HEK293 (cell line): Measurements from ENCODE around the gene SCRT2.
A peak's percentile ranks its signal among the peaks of the same experiment; 100 is the strongest.

Experiments
- CTCF ChIA-PET: fragments of 350-600 bp; formaldehyde crosslinking; extraction: SDS; loops from one replicate; lab custom pipeline; 2021; ENCODE audit warnings: antibody characterized with exemption; lab: Yijun Ruan, JAX
- POLR2A ChIA-PET: fragments of 300-600 bp; formaldehyde crosslinking; extraction: SDS; loops from one replicate; lab custom pipeline; 2020; ENCODE audit warnings: antibody characterized with exemption, inconsistent platforms; lab: Yijun Ruan, JAX
- H3K27ac ChIP-seq: fragments of 200-500 bp; sonication (Bioruptor generic); 2 replicates; pipeline ENCODE4 v1.5.1; 2014; ENCODE audit warnings: low read depth, low read length, control low read depth, inconsistent platforms; ENCODE audit errors: extremely low read depth
- H3K36me3 ChIP-seq, 2 experiments: fragments of 200-500 bp in 1 of 2; sonication (Bioruptor generic) in 1 of 2; 1 replicate in 1 of 2; 2 replicates in 1 of 2; pipeline ENCODE4 v1.5.1; 2014 to 2017; ENCODE audit warnings: inconsistent platforms in 2 of 2, low read length in 2 of 2; ENCODE audit not compliant: control insufficient read depth in 2 of 2, insufficient read depth in 1 of 2
- H3K4me1 ChIP-seq: fragments of 200-500 bp; sonication (Bioruptor generic); 2 replicates; pipeline ENCODE4 v1.5.1; 2014; ENCODE audit warnings: mild to moderate bottlenecking, low read length, inconsistent platforms; ENCODE audit not compliant: control insufficient read depth, insufficient read depth
- H3K4me3 ChIP-seq: 2 replicates; pipeline ENCODE4 v1.5.1; 2011; ENCODE audit warnings: low read depth, mild to moderate bottlenecking, control low read depth, low read length, moderate library complexity
- H3K9me3 ChIP-seq: fragments of 200-500 bp; sonication (Bioruptor generic); 2 replicates; pipeline ENCODE4 v1.5.1; 2014; ENCODE audit warnings: low read depth, low read length, inconsistent platforms; ENCODE audit not compliant: control insufficient read depth, insufficient read depth
- MZF1 ChIP-seq: fragments of 450-650 bp; formaldehyde crosslinking; IDR thresholded peaks from 2 replicates; pipeline ENCODE4 v1.5.1; 2017; ENCODE audit warnings: missing biosample characterization, missing genetic modification characterization, borderline replicate concordance
- PBX3 ChIP-seq: sonication (generic); formaldehyde crosslinking; IDR thresholded peaks from 2 replicates; pipeline ENCODE4 v1.8.1; 2022; ENCODE audit warnings: mild to moderate bottlenecking, moderate library complexity, missing genetic modification reagents
- SALL2 ChIP-seq: fragments of 450-650 bp; formaldehyde crosslinking; IDR thresholded peaks from 2 replicates; pipeline ENCODE4 v1.5.0; 2017; ENCODE audit warnings: missing biosample characterization, mild to moderate bottlenecking, missing genetic modification characterization, borderline replicate concordance
- SP2 ChIP-seq: fragments of 450-650 bp; formaldehyde crosslinking; IDR thresholded peaks from 2 replicates; pipeline ENCODE4 v1.5.1; 2016; ENCODE audit warnings: missing biosample characterization, missing genetic modification characterization
- ZBTB26 ChIP-seq: fragments of 450-650 bp; formaldehyde crosslinking; optimal IDR thresholded peaks from 2 replicates; pipeline ENCODE3; 2016; ENCODE audit warnings: missing biosample characterization, mild to moderate bottlenecking, missing genetic modification characterization
- ZBTB8A ChIP-seq: fragments of 450-650 bp; formaldehyde crosslinking; IDR thresholded peaks from 2 replicates; pipeline ENCODE4 v1.5.1; 2016; ENCODE audit warnings: missing biosample characterization, missing genetic modification characterization
- ZNF148 ChIP-seq: fragments of 450-650 bp; formaldehyde crosslinking; IDR thresholded peaks from 2 replicates; pipeline ENCODE4 v1.5.0; 2017; ENCODE audit warnings: missing biosample characterization, missing genetic modification characterization, borderline replicate concordance
- ZNF169 ChIP-seq: fragments of 450-650 bp; formaldehyde crosslinking; IDR thresholded peaks from 2 replicates; pipeline ENCODE4 v1.5.1; 2016; ENCODE audit warnings: missing biosample characterization, missing genetic modification characterization
- ZNF214 ChIP-seq: fragments of 450-650 bp; formaldehyde crosslinking; IDR thresholded peaks from 2 replicates; pipeline ENCODE4 v1.5.1; 2017; ENCODE audit warnings: missing biosample characterization, mild to moderate bottlenecking, missing genetic modification characterization, borderline replicate concordance
- ZNF398 ChIP-seq: fragments of 450-650 bp; formaldehyde crosslinking; IDR thresholded peaks from 2 replicates; pipeline ENCODE4 v1.5.1; 2017; ENCODE audit warnings: missing biosample characterization, missing genetic modification characterization
- ZNF426 ChIP-seq: fragments of 450-650 bp; formaldehyde crosslinking; IDR thresholded peaks from 2 replicates; pipeline ENCODE4 v1.5.1; 2017; ENCODE audit warnings: missing biosample characterization, missing genetic modification characterization, mild to moderate bottlenecking, inconsistent platforms, moderate library complexity
- ZNF560 ChIP-seq: fragments of 450-650 bp; formaldehyde crosslinking; IDR thresholded peaks from 2 replicates; pipeline ENCODE4 v1.5.1; 2017; ENCODE audit warnings: missing biosample characterization, missing genetic modification characterization, borderline replicate concordance
- ZNF561 ChIP-seq: fragments of 450-650 bp; IDR thresholded peaks from 2 replicates; pipeline ENCODE4 v1.5.1; 2018; ENCODE audit warnings: missing biosample characterization, missing genetic modification characterization, borderline replicate concordance
- ZNF623 ChIP-seq: fragments of 450-650 bp; formaldehyde crosslinking; IDR thresholded peaks from 2 replicates; pipeline ENCODE4 v1.5.1; 2016; ENCODE audit warnings: missing biosample characterization, missing genetic modification characterization

The SCRT2 gene

GRCh38 chr20:709991-710779 is 34.6 kb upstream of the SCRT2 start:
- POLR2A ChIA-PET = interaction anchor here (0.6 kb wide), 1 partner anchor 426 kb away, joined by 6 read pairs; no protein-coding TSS in a partner anchor
- H3K36me3 ChIP-seq = no peaks in the 10 kb centered on the region
- TF ChIP-seq SALL2 (tag by site-specific recombination) (no peak), ZNF148 (tag by site-specific recombination) (no peak), ZNF560 (tag by site-specific recombination) (no peak), ZNF169 (tag by site-specific recombination) (no peak), ZBTB8A (tag by site-specific recombination) (peak; percentile 55), ZBTB26 (peak; percentile 39), ZNF623 (tag by site-specific recombination) (no peak), ZNF426 (tag by site-specific recombination) (no peak), ZNF214 (no peak)
- TF ChIP-seq, all 188 proteins: peak for 2
- no peak overlapping the region for H3K4me3 ChIP-seq
- H3K4me1 ChIP-seq = no peaks in the 10 kb centered on the region
- no peaks in the 10 kb centered on the region for H3K9me3 ChIP-seq
- CTCF ChIA-PET = no interaction called here
- no peak overlapping the region for H3K27ac ChIP-seq

GRCh38 chr20:709423-709822 is 33.8 kb upstream of the SCRT2 start:
- no peaks in the 10 kb centered on the region for H3K4me1 ChIP-seq
- CTCF ChIA-PET = interaction anchor here (0.6 to 1.1 kb wide), 2 partner anchors 19 to 42 kb away, joined by 3 to 4 read pairs; no protein-coding TSS in a partner anchor
- H3K4me3 ChIP-seq = no peak overlapping the region
- POLR2A ChIA-PET = no interaction called here
- H3K36me3 ChIP-seq = no peaks in the 10 kb centered on the region
- H3K27ac ChIP-seq = no peak overlapping the region
- H3K9me3 ChIP-seq = no peaks in the 10 kb centered on the region
- no peak for TF ChIP-seq ZNF561 (tag by site-specific recombination)
- peak; percentile 47 for TF ChIP-seq ZNF398 (tag by site-specific recombination)
- no peak for TF ChIP-seq SP2 (tag by site-specific recombination)

- H3K36me3 ChIP-seq = no peaks in the 10 kb centered on the region
- H3K4me3 ChIP-seq = no peak overlapping the region
- CTCF ChIA-PET = interaction anchor here (0.6 to 1.1 kb wide), 2 partner anchors 20 to 42 kb away, joined by 3 to 4 read pairs; no protein-coding TSS in a partner anchor
- no peaks in the 10 kb centered on the region for H3K9me3 ChIP-seq
- H3K27ac ChIP-seq = no peak overlapping the region
- no peaks in the 10 kb centered on the region for H3K4me1 ChIP-seq
- TF ChIP-seq MZF1 (tag by site-specific recombination) = peak; percentile 59; the same call in 1 of the 2 replicates
- TF ChIP-seq PBX3 = no peak
- POLR2A ChIA-PET = interaction anchor here (0.6 to 0.7 kb wide), 2 partner anchors 93 to 328 kb away, joined by 3 to 4 read pairs; no protein-coding TSS in a partner anchor
Observed at GRCh38 chr20:708956-709355, 33.4 kb upstream of the SCRT2 start.
